GM18861 (cell line): Measurements from ENCODE around the gene SSUH2.
A peak's percentile ranks its signal among the peaks of the same experiment; 100 is the strongest.
"Not testable (repeated sequence)": the region's sequence is repeated elsewhere in the genome, so short reads cannot be mapped to it uniquely, and the experiment has no call there.

ENCODE experiments used
- ATAC-seq: cut with Tn5 transposase; IDR thresholded peaks from one replicate; pipeline ENCODE4 v1.9.1; 2021; ENCODE audit not compliant: unreplicated experiment

The SSUH2 gene

DNA sequence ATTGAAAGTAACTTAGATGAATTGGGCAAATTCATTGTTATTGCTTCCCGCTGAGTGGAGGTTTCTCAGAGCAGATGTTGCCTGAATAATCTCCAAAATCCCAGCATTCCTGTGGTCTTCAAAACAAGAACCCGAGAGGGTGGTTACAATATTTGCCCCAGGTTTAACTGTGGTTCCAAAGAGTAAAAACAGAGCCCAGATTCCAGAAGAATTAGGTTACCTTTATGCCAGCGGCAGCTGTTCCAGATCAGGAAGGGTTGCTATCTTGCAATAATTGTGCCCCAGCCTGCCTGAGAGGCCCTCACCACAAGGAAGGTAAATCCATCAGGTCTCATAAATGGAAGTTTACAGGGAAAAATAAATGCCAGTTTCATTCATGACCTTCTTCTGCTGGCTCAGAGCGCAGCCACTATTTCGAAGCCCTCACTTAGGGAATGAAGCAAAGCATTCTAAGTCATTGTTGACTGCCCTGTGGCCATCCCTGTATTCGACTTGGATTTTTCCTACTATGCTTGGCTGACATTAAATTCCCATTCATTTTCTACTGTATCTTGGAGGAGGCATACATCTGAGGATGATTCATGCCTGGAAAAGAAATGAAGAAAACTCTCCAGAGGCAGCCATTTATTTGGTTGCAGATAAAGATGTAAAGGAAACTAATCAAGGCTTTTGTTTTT is 54.6 kb downstream of the SSUH2 start:
- no peak for ATAC-seq

- no peak for ATAC-seq
These were observed 59.9 kb downstream of the SSUH2 start for GRCh38 chr3:8584661-8585060.

DNA sequence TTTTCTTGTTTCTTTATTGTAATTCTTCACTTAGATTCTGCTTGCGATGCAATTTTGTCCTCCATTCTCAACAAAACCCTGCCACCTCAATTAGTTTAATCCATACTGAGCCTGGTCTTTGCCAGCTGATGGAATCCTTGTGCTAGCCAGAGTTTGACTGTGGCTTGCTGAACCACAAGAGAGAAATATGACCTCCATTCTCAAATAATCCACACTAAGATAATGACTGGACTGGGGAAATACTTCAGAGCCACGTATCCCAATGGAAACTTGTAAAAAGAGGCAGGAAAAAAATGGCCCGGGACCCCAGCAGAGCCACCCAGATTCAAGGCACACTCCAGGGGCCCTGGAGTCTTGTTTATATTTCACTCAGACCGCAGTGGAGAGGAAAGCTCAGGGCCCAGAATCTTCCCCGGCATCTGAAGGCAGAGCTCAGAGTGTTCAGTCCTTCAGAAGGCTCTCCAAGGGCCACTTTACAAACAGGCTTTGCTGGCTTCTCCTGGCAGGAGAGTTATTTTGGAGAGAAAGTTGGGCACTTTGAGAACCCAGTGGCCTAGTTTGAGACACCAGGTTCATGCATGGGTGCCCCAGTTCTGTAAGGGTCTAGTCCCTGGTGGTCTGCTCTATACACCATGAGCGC is 62.7 kb downstream of the SSUH2 start:
- no peak for ATAC-seq

- ATAC-seq: no peak
These were observed 63.2 kb downstream of the SSUH2 start for GRCh38 chr3:8581373-8581772.

DNA sequence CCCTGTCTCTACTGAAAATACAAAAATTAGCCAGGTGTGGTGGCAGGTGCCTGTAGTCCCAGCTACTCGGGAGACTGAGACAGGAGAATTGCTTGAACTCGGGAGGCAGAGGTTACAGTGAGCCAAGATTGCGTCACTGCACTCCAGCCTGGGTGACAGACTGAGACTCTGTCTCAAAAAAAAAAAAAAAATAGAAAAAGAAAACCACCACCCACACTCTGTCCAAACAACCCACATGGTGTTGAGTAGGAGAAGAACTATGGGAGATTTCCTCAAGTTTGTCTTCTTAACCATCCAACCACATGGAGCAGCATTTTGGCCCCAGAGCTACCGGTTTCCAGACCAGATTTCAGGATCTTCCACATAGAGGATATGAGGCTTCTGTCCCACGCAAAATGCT is 64.2 kb downstream of the SSUH2 start:
- not testable (repeated sequence) for ATAC-seq

DNA sequence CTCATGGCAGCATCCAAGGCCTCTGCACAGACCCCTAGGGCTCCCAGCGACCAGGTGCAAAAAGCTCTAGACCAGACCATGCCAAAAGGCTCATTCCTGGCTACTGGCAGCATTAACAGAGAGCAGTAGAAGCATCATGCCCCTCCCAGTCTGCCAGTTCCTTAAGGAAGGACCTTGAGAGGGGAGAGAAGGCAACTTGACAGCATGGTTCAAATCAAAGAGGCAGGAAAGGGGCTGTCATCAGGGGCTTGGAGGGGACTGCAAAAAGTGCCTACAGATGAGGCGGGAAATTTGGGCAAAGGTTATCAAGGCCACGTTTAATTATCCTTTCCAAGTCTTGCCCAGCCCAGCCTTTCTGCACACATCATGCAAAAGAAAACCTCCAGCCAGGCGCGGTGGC is 64.7 kb downstream of the SSUH2 start:
- ATAC-seq: no peak

DNA sequence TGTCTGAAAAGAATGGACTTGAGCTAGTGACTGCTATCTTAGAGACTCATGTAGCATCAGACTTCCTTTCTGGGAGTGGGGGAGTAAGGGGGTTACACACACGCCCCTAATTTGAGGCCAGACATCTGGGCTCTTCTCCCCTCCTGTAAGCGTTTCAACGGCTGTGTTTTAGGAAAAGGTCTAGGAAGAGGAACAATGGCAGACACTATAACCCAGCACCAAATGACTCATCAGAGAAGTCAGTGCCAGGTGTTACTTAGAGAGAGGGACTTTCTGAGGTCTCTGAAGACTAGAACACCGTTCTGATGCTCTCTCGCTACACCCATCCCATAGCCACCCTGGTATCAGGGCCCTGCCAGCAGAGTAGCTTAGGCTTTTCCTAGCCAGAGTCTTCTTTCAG is 65.5 kb downstream of the SSUH2 start:
- peak; percentile 100 for ATAC-seq

DNA sequence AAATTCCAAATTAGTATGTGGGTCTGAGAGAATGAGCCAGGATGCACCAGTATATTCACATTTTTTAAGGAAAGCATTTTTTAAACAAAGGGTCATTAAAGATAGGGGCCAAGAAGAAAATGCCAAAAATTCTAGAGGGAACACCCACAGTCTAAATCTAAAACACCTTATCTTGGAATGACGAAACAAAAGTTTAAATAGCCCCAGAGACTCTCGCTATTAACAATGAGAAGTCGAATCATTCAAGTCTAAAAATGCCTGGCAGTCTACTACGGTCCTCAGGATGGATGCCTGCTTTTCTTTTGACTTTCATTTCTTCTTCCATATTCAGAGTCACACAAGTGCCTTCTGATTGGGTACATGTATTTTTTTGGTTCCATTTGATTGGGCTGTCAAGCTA is 66.3 kb downstream of the SSUH2 start:
- ATAC-seq: no peak

- no peak for ATAC-seq
These were observed 67.6 kb downstream of the SSUH2 start for GRCh38 chr3:8576841-8577571.

- ATAC-seq: no peak
These were observed 68.2 kb downstream of the SSUH2 start for GRCh38 chr3:8576436-8576835.

- ATAC-seq: no peak
These were observed 69.1 kb downstream of the SSUH2 start for GRCh38 chr3:8575364-8576104.

DNA sequence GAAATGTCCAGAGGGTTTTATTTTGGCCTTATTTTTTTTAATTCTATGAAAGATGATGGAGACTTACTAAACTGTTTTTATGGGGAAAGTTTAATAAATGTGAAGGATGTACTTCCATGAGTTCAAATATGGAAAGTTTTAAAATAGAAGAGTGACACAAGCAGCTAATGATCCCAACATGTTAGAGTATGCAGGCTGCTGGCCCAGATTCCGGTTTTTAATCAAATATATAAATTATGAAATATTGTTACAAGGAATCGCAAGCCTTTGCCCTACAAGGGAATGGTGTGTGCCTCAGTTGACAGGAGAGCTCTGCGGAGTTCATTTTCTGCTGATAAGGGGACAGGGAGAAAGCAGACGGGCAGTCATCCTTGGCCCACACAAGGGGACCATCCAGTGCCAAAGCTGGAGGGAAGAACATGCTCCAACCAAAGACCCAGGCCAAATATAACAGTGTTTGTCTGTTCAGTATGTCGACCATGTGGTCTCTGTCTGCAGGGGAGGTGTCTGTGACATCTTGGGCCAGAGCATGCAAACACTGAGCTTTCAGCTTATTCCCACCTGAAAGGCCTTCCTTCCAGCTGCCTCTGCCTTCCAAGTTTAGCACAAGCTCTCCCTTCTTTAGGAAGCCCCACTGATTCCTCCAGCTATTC is 69.8 kb downstream of the SSUH2 start:
- ATAC-seq: no peak

DNA sequence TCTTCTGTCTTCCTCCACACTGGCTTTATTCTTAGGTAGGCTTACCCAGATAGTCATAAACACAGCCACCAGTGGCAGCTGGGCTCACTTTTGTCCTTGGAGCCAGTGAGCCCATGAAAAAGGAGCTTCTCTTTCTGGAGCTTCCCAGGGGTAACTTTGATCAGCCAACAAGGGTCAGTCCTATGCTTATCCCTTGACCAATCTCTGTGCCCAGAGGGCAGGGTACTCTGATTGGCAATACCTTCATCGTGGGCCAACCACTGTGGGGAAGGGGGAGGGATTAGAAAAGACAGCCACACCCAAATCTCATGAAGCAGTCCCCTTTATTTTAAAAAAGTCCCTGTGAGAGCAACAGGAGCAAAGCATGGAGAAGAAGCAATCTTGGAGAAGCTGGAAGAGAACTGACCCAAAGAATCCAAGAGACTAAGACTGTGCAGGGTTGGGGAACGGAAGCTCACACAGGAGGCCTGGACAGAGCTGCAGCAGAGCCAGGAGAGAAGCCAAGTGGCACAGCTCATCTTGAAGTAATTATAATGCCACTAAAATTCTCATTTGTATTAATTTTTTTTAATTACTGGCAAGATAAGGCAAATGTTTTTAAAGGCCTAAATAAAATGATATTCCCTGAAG is 70.4 kb downstream of the SSUH2 start:
- no peak for ATAC-seq

GRCh38 chr3:8573342-8573926 is 71.2 kb downstream of the SSUH2 start:
- ATAC-seq: no peak

DNA sequence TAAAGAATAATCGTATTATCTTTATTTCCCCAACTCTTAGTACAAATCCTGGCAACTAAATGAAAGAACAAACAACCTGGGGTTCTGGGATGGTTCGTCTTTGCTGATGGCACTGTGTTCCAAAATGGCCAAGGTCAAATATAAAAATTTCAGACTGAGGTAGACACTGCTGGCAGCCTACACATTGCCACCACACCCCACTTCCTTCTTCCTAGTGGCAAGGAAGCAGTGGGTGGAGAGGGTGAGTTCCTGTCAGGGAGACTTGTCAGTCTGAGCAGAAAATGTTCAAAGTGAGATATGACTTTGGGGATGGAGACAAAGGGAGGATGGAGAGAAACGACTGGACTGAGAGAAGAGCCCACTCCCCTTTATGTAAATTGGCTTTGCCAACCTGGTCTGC is 73.3 kb downstream of the SSUH2 start:
- ATAC-seq: no peak
